ENCODE results near the gene TRUB2.
"Not testable (repeated sequence)": the region's sequence is repeated elsewhere in the genome, so short reads cannot be mapped to it uniquely, and the experiment has no call there.

TRUB2 gene

GRCh38 chr9:128342971-128343680 lies 20.9 kb upstream of the TRUB2 start:
- in situ Hi-C loops (cut with MboI; ENCODE audit: low sequenced_read_pairs, unreplicated experiment): no loop called here
- no peak for DNase-seq (ENCODE audit: low spot score)
- no peak for TF ChIP-seq CTCF (IDR thresholded peaks at IDR 0.05; ENCODE audit: borderline replicate concordance, control extremely low read depth, extremely low read depth, insufficient read depth, missing control alignments)

- TF ChIP-seq CTCF (IDR thresholded peaks at IDR 0.05; ENCODE audit: borderline replicate concordance, control extremely low read depth, extremely low read depth, insufficient read depth, missing control alignments): peak; percentile 81
- DNase-seq (ENCODE audit: low spot score): peak; percentile 89
- in situ Hi-C loops (cut with MboI; ENCODE audit: low sequenced_read_pairs, unreplicated experiment): no loop called here
Measured at GRCh38 chr9:128341435-128341849, 19.2 kb upstream of the TRUB2 start.

GRCh38 chr9:128340691-128341434 lies 18.6 kb upstream of the TRUB2 start:
- DNase-seq (ENCODE audit: low spot score): peak; percentile 44
- in situ Hi-C loops (cut with MboI; ENCODE audit: low sequenced_read_pairs, unreplicated experiment): no loop called here
- TF ChIP-seq CTCF (IDR thresholded peaks at IDR 0.05; ENCODE audit: borderline replicate concordance, control extremely low read depth, extremely low read depth, insufficient read depth, missing control alignments): no peak

- DNase-seq (ENCODE audit: low spot score): peak; percentile 93
- in situ Hi-C loops (cut with MboI; ENCODE audit: low sequenced_read_pairs, unreplicated experiment): no loop called here
- TF ChIP-seq CTCF (IDR thresholded peaks at IDR 0.05; ENCODE audit: borderline replicate concordance, control extremely low read depth, extremely low read depth, insufficient read depth, missing control alignments): no peak
Measured at GRCh38 chr9:128339761-128340690, 17.8 kb upstream of the TRUB2 start, which contains the start of gene SLC27A4. Gene SLC27A4 (plus strand): TSS chr9:128340527. CDS start chr9:128343133, 2,606 bp downstream.

GRCh38 chr9:128338852-128339614 lies 16.8 kb upstream of the TRUB2 start:
- DNase-seq (ENCODE audit: low spot score); in situ Hi-C loops (cut with MboI; ENCODE audit: low sequenced_read_pairs, unreplicated experiment): not testable (repeated sequence)

GRCh38 chr9:128337936-128338335 lies 15.7 kb upstream of the TRUB2 start:
- no peak for TF ChIP-seq CTCF (IDR thresholded peaks at IDR 0.05; ENCODE audit: borderline replicate concordance, control extremely low read depth, extremely low read depth, insufficient read depth, missing control alignments)
- in situ Hi-C loops (cut with MboI; ENCODE audit: low sequenced_read_pairs, unreplicated experiment): no loop called here
- DNase-seq (ENCODE audit: low spot score): no peak

Data from GM13976 (cell line).